HS-5 (cell line): ENCODE data around the gene SDC4.

Experiments
- DNase-seq: peaks from one replicate; pipeline ENCODE4 v3.0.0-alpha.2; 2012; ENCODE audit warnings: low read depth

SDC4 gene

GRCh38 chr20:45318948-45319347, 29.3 kb downstream of the SDC4 start:
- no peak for DNase-seq

GRCh38 chr20:45318386-45318939, 29.8 kb downstream of the SDC4 start:
- DNase-seq, result no peak

GRCh38 chr20:45317826-45318225, 30.4 kb downstream of the SDC4 start:
- DNase-seq, result no peak

- DNase-seq, result no peak
Measured at GRCh38 chr20:45316150-45317080, 31.8 kb downstream of the SDC4 start.

GRCh38 chr20:45315672-45316071, 32.6 kb downstream of the SDC4 start:
- DNase-seq, result no peak

- no peak for DNase-seq
Measured at GRCh38 chr20:45313943-45314342, 34.3 kb downstream of the SDC4 start.

GRCh38 chr20:45313065-45313695, 35.0 kb downstream of the SDC4 start:
- no peak for DNase-seq

- no peak for DNase-seq
Measured at GRCh38 chr20:45312241-45312640, 36.0 kb downstream of the SDC4 start.

GRCh38 chr20:45311589-45312211, 36.5 kb downstream of the SDC4 start:
- no peak for DNase-seq

GRCh38 chr20:45309075-45309474, 39.1 kb downstream of the SDC4 start:
- DNase-seq, result no peak

- DNase-seq, result no peak
Measured at GRCh38 chr20:45308117-45308778, 40.0 kb downstream of the SDC4 start, which contains the start of gene MATN4. TSS of gene MATN4 (minus strand) at chr20:45308299. CDS start at chr20:45305582, 2,717 bp downstream.

- no peak for DNase-seq
Measured at GRCh38 chr20:45307076-45307640, 41.1 kb downstream of the SDC4 start.

- no peak for DNase-seq
Measured at GRCh38 chr20:45306431-45306982, 41.7 kb downstream of the SDC4 start, which contains the start of gene RBPJL. TSS of gene RBPJL (plus strand) at chr20:45306840. CDS start at chr20:45306923, 83 bp downstream.

- DNase-seq, result no peak
Measured at GRCh38 chr20:45305262-45305661, 43.0 kb downstream of the SDC4 start.

GRCh38 chr20:45304464-45304999, 43.7 kb downstream of the SDC4 start:
- no peak for DNase-seq

- DNase-seq, result no peak
Measured at GRCh38 chr20:45303586-45304463, 44.4 kb downstream of the SDC4 start.

GRCh38 chr20:45301824-45302271, 46.4 kb downstream of the SDC4 start:
- no peak for DNase-seq

GRCh38 chr20:45300961-45301360, 47.3 kb downstream of the SDC4 start:
- no peak for DNase-seq

- no peak for DNase-seq
Measured at GRCh38 chr20:45299786-45300185, 48.4 kb downstream of the SDC4 start.
